Ovary (tissue), 9 donors: ENCODE data around the gene CYTL1. TPM values are rescaled to one million over a fixed set of nuclear protein-coding genes. Genes with fewer than 3 reads are reported as not detected.
"Not testable (repeated sequence)": the region's sequence is repeated elsewhere in the genome, so short reads cannot be mapped to it uniquely, and the experiment has no call there.

Experiments used
- DNase-seq, 5 donors: peaks; one replicate each; pipeline ENCODE4 v3.0.0-alpha.2; 2019 to 2020
- H3K27ac ChIP-seq, 2 donors: fragments of 200-600 bp; one replicate each; pipeline versions ENCODE4 v1.5.1 to v1.8.0; 2019 to 2022
- H3K27me3 ChIP-seq: fragments of 200-600 bp; one replicate; pipeline ENCODE4 v1.8.0; 2022
- H3K36me3 ChIP-seq: fragments of 200-600 bp; sonication (generic); one replicate; pipeline ENCODE4 v1.5.1; 2019
- H3K4me1 ChIP-seq: one replicate; pipeline ENCODE4 v1.8.1; 2013; ENCODE audit warnings: mild to moderate bottlenecking, moderate library complexity; ENCODE audit not compliant: insufficient read depth
- H3K4me3 ChIP-seq: fragments of 200-600 bp; sonication (generic); one replicate; pipeline ENCODE4 v1.5.1; 2017
- H3K9me3 ChIP-seq, 2 donors: fragments of 200-600 bp in 1 of 2; sonication (generic) in 1 of 2; one replicate each; pipeline versions ENCODE4 v1.5.1 to v1.8.1; 2013 to 2019; ENCODE audit warnings: mild to moderate bottlenecking in 1 of 2, moderate library complexity in 1 of 2
- CTCF ChIP-seq, 3 donors: fragments of 450-650 bp in 2 of 3; fragments of 200-600 bp in 1 of 3; IDR thresholded peaks; one replicate each; pipeline versions ENCODE4 v1.5.1 to v1.8.0; 2016 to 2022; ENCODE audit warnings: antibody characterized with exemption in 3 of 3, mild to moderate bottlenecking in 1 of 3
- EP300 ChIP-seq: sonication (generic); formaldehyde crosslinking; IDR thresholded peaks from one replicate; pipeline ENCODE4 v1.6.1; 2017; ENCODE audit warnings: antibody characterized with exemption
- POLR2A ChIP-seq: fragments of 450-650 bp; IDR thresholded peaks from one replicate; pipeline ENCODE4 v1.6.1; 2017; ENCODE audit warnings: antibody characterized with exemption, mild to moderate bottlenecking, moderate library complexity
- WGBS, 3 donors: extraction: QIAGEN DNeasy Blood & Tissue Kit in 1 of 3; methylation state at CpG; one replicate each; pipeline versions ENCODE4 v1.1.5 to v1.1.7; 2013 to 2017; 5-methylcytosine and 5-hydroxymethylcytosine counted together
- intact Hi-C, 4 donors: fragments of 100-400 bp; cut with DNase I; formaldehyde crosslinking; loops; one replicate each; pipeline versions ENCODE4 v1.11.0 to v1.15.1; 2022 to 2023
- polyA plus RNA-seq, 2 donors: library from polyadenylated mRNA; stranded (reverse); fragments of 200-250 nt in 1 of 2; fragments of 350-450 nt in 1 of 2; fragmentation: Illumina TruSeq in 1 of 2; extraction: RNeasy Lipid Tissue Mini Kit (QIAGEN cat#74804) in 1 of 2; gene quantifications; one replicate each; pipeline ENCODE4 v1.2.3, GENCODE V29; 2013 to 2014
- total RNA-seq, 7 donors: library from RNA; depleted of rRNA in 2 of 7; stranded (reverse); fragments of >200 nt in 2 of 7; fragmentation: NEBNext Ultra II Directional in 3 of 7; extraction: Animal tissue kit (Norgen Biotek cat#: 25700) in 3 of 7; gene quantifications; one replicate each; pipeline versions ENCODE4 v1.1.0 to v1.2.4, GENCODE V29; 2016 to 2023
- donor health status: DM: no; HTN: no; CAD: no; lungs with moderate emphysema.
- donor health status: DM: no; HTN: no; CAD: no.
- donor health status: Bipolar disorder and iron deficiency.
- donor health status: DM: yes; HTN: yes; CAD: no.
- donor health status: DM: no; HTN: no; CAD: no.
- donor health status: DM: yes; HTN: yes; CAD: no.

The CYTL1 gene
- total and polyA plus RNA-seq, 9 donors, result 0.97 to 5.6 (median 1.6) TPM

- Histone ChIP-seq H3K4me3 (no peak overlapping the region), H3K27ac (no peak overlapping the region), H3K36me3 (no peaks in the 10 kb centered on the region), H3K9me3 (no peaks in the 10 kb centered on the region), H3K27me3 (no peaks in the 10 kb centered on the region), H3K4me1 (no peaks in the 10 kb centered on the region)
- no peak for TF ChIP-seq EP300
- TF ChIP-seq CTCF (IDR thresholded peaks at IDR 0.05), result no peak
- TF ChIP-seq POLR2A, result no peak
- intact Hi-C loops, result no loop called here
- DNase-seq, result no peak
- WGBS, 3 donors, result 54 to 68% (median 57%) methylated on average over 2 of the region's 2 CpGs
Observed at GRCh38 chr4:5012958-5013357, 6.3 kb downstream of the CYTL1 start.

GRCh38 chr4:5012244-5012898, 6.9 kb downstream of the CYTL1 start:
- no peaks in the 10 kb centered on the region for H3K36me3 ChIP-seq
- TF ChIP-seq POLR2A (no peak), EP300 (no peak), CTCF (IDR thresholded peaks at IDR 0.05) (no peak)

GRCh38 chr4:5010984-5011383, 8.3 kb downstream of the CYTL1 start:
- DNase-seq, result no peak
- H3K4me1 ChIP-seq, result no peaks in the 10 kb centered on the region
- H3K4me3 ChIP-seq, result no peak overlapping the region
- intact Hi-C loops, result no loop called here
- no peak overlapping the region for H3K27ac ChIP-seq
- H3K36me3 ChIP-seq, result no peaks in the 10 kb centered on the region
- no peaks in the 10 kb centered on the region for H3K27me3 ChIP-seq
- no peak for TF ChIP-seq EP300
- no peak for TF ChIP-seq CTCF (IDR thresholded peaks at IDR 0.05)
- TF ChIP-seq POLR2A, result no peak
- WGBS, 3 donors, result 85 to 93% (median 88%) methylated on average over 2 of the region's 2 CpGs
- no peaks in the 10 kb centered on the region for H3K9me3 ChIP-seq

More at GRCh38 chr4:5012244-5012898, 6.9 kb downstream of the CYTL1 start:
- no peak for DNase-seq
- intact Hi-C loops, result no loop called here
- WGBS, 3 donors, result 86 to 95% (median 94%) methylated on average over 5 of the region's 5 CpGs
- H3K27ac ChIP-seq, result no peak overlapping the region
- H3K4me3 ChIP-seq, result no peak overlapping the region
- H3K27me3 ChIP-seq, result no peaks in the 10 kb centered on the region
- H3K9me3 ChIP-seq, result no peaks in the 10 kb centered on the region
- H3K4me1 ChIP-seq, result no peaks in the 10 kb centered on the region

GRCh38 chr4:5009796-5010195, 9.5 kb downstream of the CYTL1 start:
- TF ChIP-seq EP300 (no peak), CTCF (IDR thresholded peaks at IDR 0.05) (no peak), POLR2A (no peak)
- intact Hi-C loops, result no loop called here
- H3K27ac ChIP-seq, result no peak overlapping the region
- WGBS, 3 donors, result 80 to 90% (median 82%) methylated on average over 3 of the region's 3 CpGs
- H3K4me1 ChIP-seq, result no peaks in the 10 kb centered on the region
- DNase-seq, result no peak
- H3K9me3 ChIP-seq, result no peaks in the 10 kb centered on the region
- H3K4me3 ChIP-seq, result no peak overlapping the region
- H3K36me3 ChIP-seq, result no peaks in the 10 kb centered on the region
- H3K27me3 ChIP-seq, result no peaks in the 10 kb centered on the region

- DNase-seq, H3K36me3 ChIP-seq, H3K27ac ChIP-seq, H3K4me3 ChIP-seq, H3K4me1 ChIP-seq, H3K27me3 ChIP-seq, intact Hi-C loops, H3K9me3 ChIP-seq: not testable (repeated sequence)
- 81 to 88% (median 83%) methylated on average over 11 of the region's 11 CpGs for WGBS, 3 donors
Observed at GRCh38 chr4:5006932-5007331, 12.3 kb downstream of the CYTL1 start.
